ENCODE results near the gene ECI1. TPM values are rescaled to one million over a fixed set of nuclear protein-coding genes. Genes with fewer than 3 reads are reported as not detected.

The ECI1 gene
- total RNA-seq, 1 experiment from 2014 or later, result 95.4 TPM

DNA sequence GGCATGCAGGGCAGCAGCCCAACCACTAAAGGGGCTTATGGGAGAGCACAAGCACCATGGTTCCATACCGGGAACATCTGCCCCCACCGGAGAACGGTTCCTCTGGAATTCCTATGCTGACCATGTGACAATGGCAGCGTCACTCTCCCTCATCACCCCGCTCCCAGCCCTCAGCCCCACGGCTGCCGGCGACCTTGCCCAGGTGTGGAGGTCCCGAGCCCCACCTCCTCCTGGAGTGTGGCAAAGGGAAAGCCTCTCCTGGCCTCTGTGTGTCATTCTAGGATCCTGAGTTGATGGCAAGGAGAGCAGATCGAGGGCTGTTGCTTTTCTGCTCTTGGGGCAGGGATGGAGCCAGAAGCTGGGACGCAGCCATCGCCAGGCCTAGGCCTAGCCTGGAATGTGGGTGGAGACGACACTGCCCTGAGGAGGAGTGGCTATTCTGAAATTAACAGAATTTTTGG lies 34.4 kb upstream of the ECI1 start:
- no peak overlapping the region for H3K4me3 Mint-ChIP-seq
- no peak overlapping the region for H2AFZ ChIP-seq (ENCODE audit: low read length)
- DNase-seq, result no peak

More for the DNA sequence above, 34.4 kb upstream of the ECI1 start:
- H3K79me2 ChIP-seq (ENCODE audit: insufficient read depth, low read length), result no peaks in the 10 kb centered on the region
- H2BK120ac ChIP-seq (ENCODE audit: low read depth, low read length, poor library complexity, severe bottlenecking), result no peak overlapping the region
- Mint-ChIP-seq H3K36me3 (ENCODE audit: insufficient read depth in 1 of 3, low read depth in 3 of 3) (no peaks in the 10 kb centered on the region), H3K4me1 (0 out of 4 replicates have a peak, but pooled peaks cover 0 to 3% of the 10 kb centered on the region in 2 experiments), H3K27ac (no peak overlapping the region), H3K27me3 (ENCODE audit: low read depth) (peaks cover 2% of the 10 kb centered on the region), H3K9me3 (no peaks in the 10 kb centered on the region)
- no peaks in the 10 kb centered on the region for H3K4me1 ChIP-seq (ENCODE audit: insufficient read depth, low read length)
- H3K27me3 ChIP-seq (ENCODE audit: insufficient read depth, low read length), result no peaks in the 10 kb centered on the region
- H2AK5ac ChIP-seq (ENCODE audit: insufficient read length, low read length), result no peak overlapping the region
- H4K5ac ChIP-seq (ENCODE audit: insufficient read length, low read depth, low read length), result no peak overlapping the region
- no peak overlapping the region for H3K23ac ChIP-seq (ENCODE audit: insufficient read length, low read depth, low read length)
- TF ChIP-seq, protein P1, sequence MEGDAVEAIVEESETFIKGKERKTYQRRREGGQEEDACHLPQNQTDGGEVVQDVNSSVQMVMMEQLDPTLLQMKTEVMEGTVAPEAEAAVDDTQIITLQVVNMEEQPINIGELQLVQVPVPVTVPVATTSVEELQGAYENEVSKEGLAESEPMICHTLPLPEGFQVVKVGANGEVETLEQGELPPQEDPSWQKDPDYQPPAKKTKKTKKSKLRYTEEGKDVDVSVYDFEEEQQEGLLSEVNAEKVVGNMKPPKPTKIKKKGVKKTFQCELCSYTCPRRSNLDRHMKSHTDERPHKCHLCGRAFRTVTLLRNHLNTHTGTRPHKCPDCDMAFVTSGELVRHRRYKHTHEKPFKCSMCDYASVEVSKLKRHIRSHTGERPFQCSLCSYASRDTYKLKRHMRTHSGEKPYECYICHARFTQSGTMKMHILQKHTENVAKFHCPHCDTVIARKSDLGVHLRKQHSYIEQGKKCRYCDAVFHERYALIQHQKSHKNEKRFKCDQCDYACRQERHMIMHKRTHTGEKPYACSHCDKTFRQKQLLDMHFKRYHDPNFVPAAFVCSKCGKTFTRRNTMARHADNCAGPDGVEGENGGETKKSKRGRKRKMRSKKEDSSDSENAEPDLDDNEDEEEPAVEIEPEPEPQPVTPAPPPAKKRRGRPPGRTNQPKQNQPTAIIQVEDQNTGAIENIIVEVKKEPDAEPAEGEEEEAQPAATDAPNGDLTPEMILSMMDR (conservative IDR thresholded peaks at IDR 0.05), result no peak
- no peaks in the 10 kb centered on the region for H3K23me2 ChIP-seq (ENCODE audit: insufficient read length, low read depth, low read length, poor library complexity, severe bottlenecking)
- no peak overlapping the region for H3T11ph ChIP-seq (ENCODE audit: low read length)
- H2BK15ac ChIP-seq (ENCODE audit: low read depth, low read length), result no peak overlapping the region
- H3K4ac ChIP-seq (ENCODE audit: low read depth, low read length), result no peak overlapping the region
- H3K18ac ChIP-seq (ENCODE audit: insufficient read length, low read depth, low read length), result no peak overlapping the region
- no peak overlapping the region for H3K14ac ChIP-seq (ENCODE audit: insufficient read depth, low read length)
- no peak overlapping the region for H2BK5ac ChIP-seq (ENCODE audit: insufficient read length, low read length)
- H3K4me2 ChIP-seq (ENCODE audit: insufficient read depth, insufficient read length, low read length), result no peak overlapping the region
- H3K9ac ChIP-seq (ENCODE audit: extremely low read depth, insufficient read length, low read length), result no peak overlapping the region
- no peaks in the 10 kb centered on the region for H4K20me1 ChIP-seq (ENCODE audit: control insufficient read depth, insufficient read depth, insufficient read length)
- H2BK12ac ChIP-seq (ENCODE audit: insufficient read length, low read depth, low read length), result no peak overlapping the region
- no peaks in the 10 kb centered on the region for H3K9me3 ChIP-seq (ENCODE audit: control insufficient read depth, low read depth, low read length)
- H4K91ac ChIP-seq (ENCODE audit: insufficient read length, low read depth, low read length), result no peak overlapping the region
- H4K8ac ChIP-seq (replicated peaks; ENCODE audit: insufficient read length, low read depth, low read length), result no peak overlapping the region
- no peak overlapping the region for H3K27ac ChIP-seq (ENCODE audit: insufficient read length, low read depth, low read length)
- no CpG with 5 or more reads among the region's 13 CpGs for WGBS (ENCODE audit: extremely low coverage, insufficient read length, low lambda C conversion rate)
- H3K56ac ChIP-seq (ENCODE audit: insufficient read length, low read depth, low read length), result no peak overlapping the region
- H3K79me1 ChIP-seq (ENCODE audit: insufficient read depth, low read depth, low read length, poor library complexity, severe bottlenecking), result no peaks in the 10 kb centered on the region
- H2BK20ac ChIP-seq (ENCODE audit: low read depth, low read length, poor library complexity, severe bottlenecking), result no peak overlapping the region
